AG08395 (cell line): ENCODE data around the gene SIPA1.
"Not testable (repeated sequence)": the region's sequence is repeated elsewhere in the genome, so short reads cannot be mapped to it uniquely, and the experiment has no call there.

Experiments
- DNase-seq: peaks from one replicate; pipeline ENCODE4 v3.0.0; 2012; ENCODE audit warnings: mixed read lengths, low spot score

Gene SIPA1

DNA sequence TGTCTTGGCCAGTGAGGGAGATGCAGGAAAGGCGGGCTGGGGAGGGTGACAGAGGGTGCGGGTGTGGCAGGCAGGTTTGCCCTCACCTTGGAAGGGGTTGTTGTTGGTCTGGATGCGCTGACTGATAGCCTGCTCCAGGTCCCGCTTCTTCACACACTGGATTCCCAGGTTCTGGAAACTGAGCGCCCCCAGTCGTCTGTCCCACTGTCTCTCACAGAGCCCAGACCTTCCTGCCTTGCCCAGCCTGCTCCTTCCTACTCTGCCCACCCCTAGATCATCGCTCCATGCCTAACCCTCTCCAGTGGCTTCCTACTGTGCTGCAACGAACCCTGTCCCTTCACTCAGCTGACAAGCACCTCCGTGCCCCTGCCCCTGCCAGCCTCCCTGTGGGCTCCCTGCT is 22.1 kb downstream of the SIPA1 start:
- DNase-seq: no peak

DNA sequence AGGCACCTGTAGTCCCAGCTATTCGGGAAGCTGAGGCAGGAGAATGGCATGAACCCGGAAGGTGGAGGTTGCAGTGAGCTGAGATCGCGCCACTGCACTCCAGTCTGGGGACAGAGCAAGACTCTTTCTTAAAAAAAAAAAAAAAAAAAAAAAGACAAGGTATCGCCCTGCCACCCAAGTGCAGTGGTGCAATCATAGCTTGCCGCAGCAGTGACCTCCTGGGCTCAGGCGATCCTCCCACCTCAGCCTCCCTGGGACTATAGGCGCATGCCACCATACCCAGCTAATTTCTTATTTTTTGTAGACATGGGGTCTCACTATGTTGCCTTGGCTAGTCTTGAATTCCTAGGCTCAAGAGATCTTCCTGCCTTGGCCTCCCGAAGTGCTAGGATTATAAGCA is 23.0 kb downstream of the SIPA1 start:
- DNase-seq: not testable (repeated sequence)

DNA sequence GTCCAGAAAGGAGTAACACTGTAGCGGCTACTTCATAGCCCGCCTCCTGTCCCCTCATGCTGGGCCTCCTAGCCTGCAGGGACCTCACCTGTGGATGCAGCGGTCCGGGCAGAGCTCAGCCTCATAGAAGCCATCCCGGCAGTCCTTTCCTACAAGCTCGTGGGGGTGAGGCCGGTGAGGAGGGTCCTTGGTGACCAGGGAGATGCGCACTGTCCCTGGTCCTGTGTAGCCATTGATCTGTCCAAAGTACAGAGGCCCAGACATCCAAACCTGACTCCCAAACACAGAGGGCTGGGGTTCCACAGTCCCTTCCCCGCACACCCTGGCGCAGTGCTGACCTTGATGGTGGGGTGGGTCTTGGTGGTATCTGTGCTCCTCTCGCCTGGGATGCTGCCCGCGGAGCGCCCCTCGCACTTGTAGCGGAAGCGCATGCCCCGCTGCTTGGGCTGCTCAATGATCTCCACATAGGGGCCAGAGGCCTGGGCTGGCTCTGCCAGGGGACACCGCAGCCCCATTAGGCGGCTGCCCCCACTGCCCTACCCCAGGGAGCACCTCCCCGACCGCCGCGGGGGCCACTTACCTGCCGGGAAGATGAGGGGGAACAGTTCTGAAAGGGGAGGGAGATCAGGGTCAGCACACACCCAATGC is 23.8 kb downstream of the SIPA1 start:
- no peak for DNase-seq

DNA sequence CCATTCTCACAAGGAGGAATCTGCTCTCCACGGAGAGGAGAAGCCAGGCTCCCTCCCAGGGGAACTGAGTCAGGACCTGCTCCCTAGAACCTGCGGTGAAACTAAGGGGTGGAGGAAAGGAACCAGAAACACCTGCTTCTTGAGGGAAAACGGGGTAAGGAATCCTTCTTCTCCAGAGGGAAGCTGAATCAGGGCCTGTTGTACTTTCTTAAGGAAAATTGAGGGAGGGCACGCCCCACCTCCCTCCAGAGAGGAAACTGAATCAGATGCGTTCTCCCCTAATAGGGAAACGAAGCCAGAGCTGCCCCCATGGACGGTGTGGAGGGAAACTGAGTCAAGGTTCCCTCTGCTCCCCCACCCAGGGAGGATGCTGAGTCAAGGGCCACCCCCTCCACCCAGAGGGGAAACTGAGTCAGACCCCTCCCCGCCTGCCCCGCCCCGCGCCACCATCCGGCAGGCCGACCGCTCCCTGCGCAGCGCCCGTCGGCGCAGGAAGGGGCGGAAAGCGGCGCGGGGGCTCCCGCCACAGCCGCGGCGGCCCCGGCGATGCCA is 24.4 kb downstream of the SIPA1 start:
- no peak for DNase-seq

DNA sequence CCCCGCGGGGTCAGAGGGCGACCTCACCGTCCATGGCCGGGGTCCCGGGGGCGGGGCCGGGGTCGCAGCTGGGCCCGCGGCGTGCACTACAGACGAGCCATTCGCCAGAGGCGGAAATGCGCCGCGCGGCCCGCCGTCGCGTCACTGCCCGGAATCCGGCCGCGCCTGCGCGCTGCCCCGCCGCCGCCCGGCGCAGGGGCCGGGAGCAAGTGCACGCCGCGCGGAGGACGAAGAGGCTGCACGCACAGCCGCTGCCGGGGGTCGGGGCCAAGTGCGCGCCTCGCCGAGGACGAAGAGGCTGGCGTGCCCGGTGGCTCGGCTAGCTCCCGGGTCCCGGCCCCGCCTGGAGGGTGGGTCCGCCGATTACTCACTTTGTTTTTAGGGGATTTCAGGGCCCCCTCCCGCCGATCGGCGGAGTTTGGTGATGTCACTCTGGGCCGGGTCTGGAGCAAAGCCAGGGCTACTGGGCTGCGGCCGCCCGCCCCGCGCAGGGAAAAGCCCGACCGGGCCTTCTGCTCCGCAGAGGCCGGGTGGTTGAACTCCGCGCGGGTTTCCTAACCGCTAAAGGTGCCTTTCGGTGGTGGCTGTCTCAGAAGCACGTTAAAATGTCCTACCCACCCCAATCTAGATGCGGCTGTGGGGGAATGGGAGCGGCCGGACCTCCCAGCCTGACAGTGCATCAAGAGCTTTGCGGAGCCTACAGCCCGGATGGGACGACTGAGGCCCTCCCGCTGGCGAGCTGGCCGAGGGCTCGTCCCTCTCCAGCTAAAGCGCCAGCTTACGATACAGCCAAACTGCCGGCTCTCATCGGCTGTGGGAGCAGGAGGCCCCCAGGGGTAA is 25.1 kb downstream of the SIPA1 start, which contains the start of gene RELA:
RELA (minus strand) TSS at position 118 of the 840 bp plus-strand sequence; CDS start at position 34, 84 bp downstream.
- DNase-seq: peak; percentile 96

DNA sequence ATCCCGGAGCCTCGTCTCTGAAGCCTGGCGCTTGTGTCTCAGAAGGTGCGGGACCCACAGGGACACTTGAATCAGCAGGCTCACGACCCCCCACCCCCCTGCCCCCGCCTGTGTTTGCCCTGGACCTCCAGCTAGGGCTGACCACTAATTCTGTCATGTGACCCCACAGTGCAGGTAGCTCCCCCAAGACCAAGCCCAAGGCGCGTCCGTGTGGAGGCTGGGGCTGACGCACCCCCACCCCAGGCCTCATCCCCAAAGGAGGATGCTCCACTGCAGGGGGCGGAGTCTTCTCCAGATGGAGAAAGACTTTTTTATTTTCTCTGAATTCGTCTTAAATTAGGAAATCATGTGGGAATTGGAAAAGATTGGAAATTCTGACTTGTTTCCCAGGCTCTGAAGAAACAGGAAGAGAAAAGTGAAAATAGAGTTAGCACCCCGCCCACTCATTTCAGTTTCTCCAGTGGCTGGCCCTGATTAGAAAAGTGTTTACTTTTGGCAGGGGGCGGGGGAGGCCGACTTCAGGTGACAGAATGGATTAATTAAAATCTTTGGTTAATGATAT is 25.8 kb downstream of the SIPA1 start:
- DNase-seq: peak; percentile 56

DNA sequence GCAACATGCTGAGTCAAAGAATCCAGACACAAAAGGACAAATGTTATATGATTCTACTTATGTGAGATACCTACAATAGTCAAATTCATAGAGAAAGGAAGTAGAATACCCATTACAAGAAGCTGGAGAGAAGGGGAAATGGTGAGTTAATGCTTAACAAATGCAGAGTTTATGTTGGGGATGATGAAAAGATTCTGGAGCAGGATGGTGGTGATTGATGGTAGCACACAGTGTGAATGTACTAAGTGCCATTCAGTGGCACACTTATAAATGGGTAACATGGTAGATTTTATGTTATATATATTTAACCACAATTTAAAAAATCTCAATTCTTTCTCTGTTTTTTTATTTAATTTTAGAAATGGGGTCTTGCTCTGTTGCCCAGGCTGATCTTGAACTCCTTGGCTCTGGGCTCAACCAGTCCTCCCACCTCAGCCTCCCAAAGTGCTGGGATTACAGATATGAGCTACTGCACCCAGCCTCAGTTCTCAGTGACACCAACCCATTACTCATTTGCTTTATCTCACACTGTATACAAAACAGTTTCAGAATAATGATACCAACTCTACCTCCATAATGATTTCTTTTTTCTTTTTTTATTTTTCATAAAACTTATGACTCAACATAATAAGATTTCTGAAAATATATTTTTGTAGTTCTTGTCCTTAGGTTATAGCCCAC is 34.4 kb downstream of the SIPA1 start:
- DNase-seq: no peak

DNA sequence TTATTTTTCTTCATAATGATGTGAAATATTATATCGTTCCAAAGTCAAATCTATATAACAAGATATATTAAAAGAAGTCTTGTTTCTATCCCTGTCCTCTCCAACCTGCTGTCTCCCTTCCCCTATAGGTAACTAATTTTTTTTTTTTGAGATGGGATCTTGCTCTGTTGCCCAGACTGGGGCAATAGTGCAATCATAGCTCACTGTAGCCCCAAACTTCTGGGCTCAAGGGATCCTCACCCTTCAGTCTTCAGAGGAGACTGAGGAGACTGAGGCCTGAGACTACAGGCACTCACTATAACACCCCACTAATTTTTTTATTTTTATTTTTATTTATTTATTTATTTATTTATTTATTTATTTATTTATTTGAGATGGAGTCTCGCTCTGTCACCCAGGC is 35.1 kb downstream of the SIPA1 start:
- no peak for DNase-seq

DNA sequence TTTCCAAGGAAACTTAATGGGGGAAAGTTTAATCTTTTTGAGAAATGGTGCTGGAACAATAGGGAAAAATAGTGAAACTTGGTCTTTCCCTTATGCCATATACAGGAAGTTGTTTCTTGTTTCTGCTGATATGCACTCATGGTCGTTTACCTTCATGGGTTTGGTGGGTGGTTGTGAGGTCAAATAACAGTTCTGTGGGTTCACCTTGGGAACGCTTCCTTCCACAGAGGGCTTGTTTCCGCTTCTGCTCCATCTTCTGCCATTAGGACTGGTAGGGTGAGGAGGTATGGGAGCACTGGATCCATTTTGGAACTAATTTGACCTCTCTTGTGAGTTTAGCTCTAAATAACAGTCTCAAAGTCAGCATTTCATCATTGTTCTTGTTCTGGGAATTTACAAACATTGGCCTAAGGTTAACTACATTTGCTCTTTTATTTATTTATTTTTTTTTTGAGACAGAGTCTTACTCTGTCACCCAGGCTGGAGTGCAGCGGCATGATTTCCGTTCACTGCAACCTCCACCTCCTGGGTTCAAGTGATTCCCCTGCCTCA is 42.4 kb downstream of the SIPA1 start:
- no peak for DNase-seq

DNA sequence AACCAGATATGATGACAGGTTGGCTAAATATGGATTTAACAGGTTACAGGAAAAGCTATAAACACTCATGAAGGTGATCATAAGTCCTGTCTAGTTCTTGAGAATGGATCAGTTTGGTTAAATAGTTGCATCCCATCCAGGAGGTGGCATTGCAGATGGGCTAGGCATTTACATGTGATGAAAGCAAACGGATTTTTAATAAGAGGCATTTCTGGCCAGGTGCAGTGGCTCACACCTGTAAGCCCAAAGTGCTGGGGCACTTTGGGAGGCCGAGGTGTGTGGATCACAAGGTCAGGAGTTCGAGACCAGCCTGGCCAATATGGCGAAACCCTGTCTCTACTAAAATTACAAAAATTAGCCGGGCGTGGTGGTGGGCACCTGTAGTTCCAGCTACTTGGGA is 45.6 kb downstream of the SIPA1 start:
- DNase-seq: not testable (repeated sequence)

DNA sequence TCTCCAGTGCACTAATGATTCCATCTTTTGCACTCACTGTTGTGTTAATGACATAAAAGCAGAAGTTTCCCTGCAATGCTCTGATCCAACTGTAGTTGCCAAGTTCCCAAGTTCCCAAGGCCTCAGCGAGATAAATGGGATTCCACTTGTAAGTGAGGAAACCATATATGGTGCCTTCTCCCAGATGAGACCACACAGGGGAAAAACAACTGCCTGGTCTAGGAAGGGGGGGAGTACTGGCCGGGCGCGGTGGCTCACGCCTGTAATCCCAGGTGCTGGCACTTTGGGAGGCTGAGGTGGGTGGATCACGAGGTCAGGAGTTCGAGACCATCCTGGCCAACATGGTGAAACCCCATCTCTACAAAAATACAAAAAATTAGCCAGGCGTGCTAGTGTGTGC is 48.1 kb downstream of the SIPA1 start:
- no peak for DNase-seq

DNA sequence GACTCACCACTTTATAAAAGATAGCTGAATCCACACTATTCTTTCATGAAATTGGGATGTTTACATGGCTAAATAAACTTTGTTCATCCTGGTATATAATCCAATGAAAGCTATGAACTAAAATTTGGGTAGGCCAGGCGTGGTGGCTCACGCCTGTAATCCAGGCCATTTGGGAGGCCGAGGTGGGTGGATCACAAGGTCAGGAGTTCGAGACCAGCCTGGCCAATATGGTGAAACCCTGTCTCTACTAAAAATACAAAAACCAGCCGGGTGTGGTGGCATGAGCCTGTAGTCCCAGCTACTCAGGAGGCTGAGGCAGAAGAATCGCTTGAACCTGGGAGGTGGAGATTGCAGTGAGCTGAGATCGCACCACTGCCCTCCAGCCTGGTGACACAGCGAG is 53.9 kb downstream of the SIPA1 start:
- not testable (repeated sequence) for DNase-seq

DNA sequence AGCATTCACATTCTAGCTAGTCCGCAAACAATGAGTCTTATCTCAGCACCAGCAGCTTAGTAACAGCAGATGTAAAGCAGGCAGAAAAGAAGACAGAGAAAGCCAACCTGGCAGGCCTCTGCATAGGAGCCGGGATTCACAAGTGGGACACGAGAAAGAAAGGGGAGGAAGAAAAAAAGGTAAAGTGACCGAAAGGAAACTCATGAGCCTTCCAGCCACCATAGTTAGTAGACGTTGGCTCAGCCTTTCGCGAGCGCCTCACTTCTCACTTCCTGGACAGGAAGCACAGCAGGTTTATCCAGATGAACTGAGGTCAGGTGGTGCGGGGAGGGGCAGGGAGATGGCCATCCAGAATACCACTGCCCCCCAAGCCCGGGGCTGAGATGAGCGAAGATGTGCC is 54.5 kb downstream of the SIPA1 start:
- DNase-seq: no peak

DNA sequence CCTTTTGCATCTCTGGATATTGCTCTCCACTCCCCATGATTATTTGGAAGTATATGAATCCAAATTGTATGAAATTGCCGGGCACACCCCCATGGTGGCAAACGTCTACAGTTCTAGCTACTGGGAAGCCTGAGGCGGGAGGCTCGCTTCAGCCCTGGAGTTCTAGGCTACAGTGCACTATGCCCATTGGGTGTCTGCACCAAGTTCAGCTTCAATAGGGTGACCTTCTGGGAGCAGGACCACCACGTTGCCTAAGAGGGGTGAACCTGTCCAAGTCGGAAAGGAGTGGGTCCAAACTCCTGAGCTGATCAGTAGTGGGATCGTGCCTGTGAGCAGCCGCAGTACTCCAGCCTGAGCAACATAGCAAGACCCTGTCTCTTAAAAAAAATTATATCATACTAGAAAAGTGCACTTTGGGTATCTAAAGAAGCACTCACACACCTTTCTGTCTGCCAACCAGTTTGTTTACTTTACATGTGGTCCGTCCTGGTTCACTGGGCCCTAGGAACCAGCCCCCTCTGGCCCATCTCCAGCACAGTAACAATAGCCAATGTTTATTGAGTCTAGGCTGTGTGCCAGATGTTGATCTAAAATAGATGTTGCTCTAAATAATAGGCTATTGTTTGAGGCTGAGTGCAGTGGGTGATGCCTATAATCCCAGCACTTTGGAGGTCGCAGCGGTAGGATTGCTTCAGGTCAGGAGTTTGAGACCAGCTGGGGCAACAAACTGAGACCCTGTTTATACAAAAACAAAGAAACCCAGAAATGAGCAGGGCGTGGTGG is 57.7 kb downstream of the SIPA1 start:
- DNase-seq: no peak

DNA sequence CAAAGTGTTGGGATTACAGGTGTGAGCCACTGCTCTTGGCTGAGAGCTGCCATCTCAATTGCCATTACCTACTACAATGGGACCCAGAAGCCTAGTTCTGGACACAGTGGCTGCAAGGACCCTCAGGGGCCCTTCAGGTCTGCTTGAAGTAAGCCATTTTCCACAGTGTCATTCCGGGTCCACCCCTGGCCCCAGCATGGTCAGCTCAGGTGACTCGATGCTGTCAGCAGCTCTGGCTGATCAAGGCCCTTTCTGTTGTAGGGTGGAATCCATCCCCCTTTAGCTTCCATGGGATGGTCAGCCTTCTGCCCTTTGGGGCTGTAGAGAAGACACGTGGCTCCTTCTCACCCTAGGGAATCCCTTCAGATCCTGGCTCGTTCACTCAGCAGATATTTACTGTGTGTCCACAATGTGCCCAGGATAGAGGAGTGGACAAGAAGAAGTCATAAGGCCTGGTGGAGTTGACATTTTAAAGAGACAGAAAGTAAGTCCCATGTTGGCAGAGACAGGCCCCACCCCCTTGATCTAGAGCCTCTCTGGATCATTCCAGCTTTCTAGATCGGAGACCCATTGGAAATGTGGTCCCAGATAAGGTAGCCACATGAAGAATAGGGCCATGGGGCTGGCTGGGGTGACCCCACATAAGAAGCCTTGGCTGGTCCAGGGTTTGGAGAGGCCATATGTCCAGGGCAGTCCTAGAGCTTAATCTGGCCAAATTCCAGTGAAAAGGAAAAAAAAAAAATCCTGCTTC is 59.1 kb downstream of the SIPA1 start:
- DNase-seq: no peak

DNA sequence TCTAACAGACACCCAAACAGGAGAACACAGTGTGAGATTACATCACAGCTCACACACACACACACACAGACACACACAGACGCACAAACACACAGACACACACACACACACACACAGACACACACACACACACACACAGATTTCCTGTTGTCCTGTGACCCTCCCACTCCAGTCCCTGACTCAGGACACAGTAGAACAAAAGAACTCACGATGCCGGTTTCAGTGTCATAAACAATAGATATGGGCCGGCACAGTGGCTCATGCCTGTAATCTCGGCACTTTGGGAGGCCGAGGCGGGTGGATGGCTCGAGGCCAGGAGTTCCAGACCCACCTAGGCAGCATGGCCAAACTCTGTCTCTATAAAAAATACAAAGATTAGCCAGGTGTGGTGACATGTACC is 60.3 kb downstream of the SIPA1 start:
- DNase-seq: no peak

DNA sequence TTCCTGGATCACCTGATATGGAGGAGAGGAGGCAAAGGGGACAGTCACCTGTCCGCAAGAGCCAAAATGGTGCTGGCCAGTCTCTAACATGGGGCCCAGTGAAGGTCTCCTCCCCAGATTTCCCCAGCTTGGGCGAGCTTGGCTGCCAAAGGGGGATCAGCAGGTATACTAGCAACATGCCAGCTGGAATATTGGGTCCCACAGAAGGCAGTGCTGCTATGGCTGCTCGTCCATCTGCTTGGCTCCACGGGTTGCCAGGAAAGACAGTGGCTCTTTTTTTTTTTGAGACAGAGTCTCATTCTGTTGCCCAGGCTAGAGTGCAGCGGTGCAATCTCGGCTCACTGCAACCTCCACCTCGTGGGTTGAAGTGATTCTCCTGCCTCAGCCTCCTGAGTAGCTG is 61.4 kb downstream of the SIPA1 start:
- DNase-seq: no peak

DNA sequence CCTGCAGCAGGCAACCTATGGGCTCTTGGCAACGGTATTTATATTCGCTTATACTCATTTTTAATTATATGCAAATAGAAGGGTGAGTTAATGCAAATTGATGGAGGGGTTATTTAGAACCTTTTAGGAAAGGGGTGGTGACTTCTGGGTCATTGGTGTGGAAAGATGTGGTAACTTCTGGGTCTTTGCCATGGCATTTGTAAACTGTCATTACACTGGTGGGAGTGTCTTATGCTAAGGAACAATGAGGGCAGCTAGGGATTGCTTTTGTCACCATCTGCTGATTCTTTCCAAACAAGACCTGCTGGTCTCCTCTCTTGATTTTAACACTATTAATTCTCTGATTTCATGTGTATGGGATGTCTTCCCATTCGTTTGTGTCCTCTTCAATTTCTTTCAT is 62.5 kb downstream of the SIPA1 start:
- no peak for DNase-seq
